ENCODE measurements around the gene EIF2AK2.

The EIF2AK2 gene

DNA sequence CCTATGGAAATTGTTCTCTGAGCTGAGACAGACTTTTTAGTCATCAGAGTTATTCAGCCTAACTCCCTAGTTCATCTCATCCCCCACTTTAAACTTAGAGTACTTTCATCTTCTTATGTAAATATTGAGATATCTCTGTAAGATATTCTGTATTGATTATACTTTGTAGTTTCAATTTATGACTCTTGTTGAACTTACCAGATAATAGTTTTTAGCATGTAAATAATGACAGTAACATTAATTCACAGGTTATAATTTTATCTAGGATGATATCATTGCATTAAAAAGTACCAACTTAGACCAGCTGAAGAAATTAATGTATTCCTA, 14.8 kb upstream of the EIF2AK2 start:
- DNase-seq (ENCODE audit: low read depth in 2 of 2), result no peak

DNA sequence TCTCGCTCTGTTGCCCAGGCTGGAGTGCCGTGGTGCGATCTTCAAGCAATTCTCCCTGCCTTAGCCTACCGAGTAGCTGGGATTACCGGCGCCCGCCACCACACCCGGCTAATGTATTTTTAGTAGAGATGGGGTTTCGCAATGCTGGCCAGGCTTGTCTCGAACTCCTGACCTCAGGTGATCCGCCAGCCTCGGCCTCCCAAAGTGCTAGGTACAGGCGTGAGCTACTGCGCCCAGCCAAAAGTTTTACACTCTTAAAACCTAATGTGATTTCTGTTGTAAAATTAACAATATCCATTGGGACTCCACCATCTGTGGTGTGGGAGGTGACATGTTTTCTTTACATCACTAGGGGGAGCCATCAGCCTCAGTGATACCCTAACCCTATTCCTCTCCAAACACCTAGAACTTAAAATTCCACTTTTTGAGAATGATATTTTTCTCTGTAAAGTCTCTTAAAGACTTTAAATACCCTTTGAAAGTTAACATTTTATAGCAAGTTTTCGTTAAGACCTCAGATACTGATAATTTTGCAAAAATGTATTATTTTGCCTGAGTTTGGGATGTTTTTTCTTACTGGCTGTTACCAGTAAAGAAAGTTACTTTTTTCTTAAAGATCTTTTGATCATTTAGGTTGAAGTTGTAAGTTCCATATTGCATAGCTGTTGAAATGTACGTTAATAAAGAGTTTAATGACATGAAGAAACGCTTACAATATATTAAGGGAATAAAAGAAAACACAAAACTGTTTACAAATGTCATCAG, 11.6 kb upstream of the EIF2AK2 start:
- DNase-seq (ENCODE audit: low read depth in 2 of 2), result no peak

DNA sequence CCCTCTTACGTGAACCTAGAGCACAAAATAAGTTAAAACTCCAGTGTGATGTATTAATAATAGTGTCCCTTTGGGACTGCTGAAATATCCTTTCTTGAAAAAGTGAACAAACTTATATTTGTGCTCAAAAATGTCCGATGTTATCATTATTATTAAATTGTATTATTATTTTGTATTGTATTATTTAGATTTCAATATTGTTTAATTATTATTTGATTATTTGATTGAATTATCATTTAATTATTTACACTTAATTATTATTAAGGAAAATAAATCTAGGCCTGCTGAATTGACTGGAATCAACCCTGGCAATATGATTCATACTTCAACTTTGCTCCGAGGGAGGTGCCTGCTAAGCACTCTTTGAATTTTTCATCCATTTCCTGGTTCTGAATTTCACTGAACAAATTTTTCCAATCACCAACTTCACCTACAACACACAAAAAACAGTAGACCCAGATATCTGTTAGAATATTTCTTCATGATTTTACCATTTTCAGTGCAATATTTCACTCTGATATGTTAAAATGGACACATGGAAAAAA, 10.9 kb upstream of the EIF2AK2 start:
- no peak for DNase-seq (ENCODE audit: low read depth in 2 of 2)

DNA sequence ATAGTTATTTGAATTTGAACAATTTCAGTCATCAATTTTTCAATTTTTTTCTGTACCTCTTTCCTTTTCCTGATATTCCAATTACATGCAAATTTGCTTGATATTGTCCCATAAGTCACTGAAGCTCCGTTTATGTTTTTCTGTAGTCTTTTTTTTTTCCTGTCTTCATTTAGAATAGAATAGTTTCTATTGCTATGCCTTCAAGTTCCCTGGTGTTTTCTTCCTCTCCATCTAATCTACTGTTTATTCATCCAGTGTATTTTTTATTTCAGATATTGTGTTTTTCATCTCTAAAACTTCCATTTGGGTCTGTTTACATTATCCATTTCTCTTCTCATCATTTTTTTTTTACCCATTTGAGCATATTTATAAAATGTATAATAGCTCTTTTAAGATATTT, 8.0 kb upstream of the EIF2AK2 start:
- DNase-seq (ENCODE audit: low read depth in 2 of 2), result no peak

DNA sequence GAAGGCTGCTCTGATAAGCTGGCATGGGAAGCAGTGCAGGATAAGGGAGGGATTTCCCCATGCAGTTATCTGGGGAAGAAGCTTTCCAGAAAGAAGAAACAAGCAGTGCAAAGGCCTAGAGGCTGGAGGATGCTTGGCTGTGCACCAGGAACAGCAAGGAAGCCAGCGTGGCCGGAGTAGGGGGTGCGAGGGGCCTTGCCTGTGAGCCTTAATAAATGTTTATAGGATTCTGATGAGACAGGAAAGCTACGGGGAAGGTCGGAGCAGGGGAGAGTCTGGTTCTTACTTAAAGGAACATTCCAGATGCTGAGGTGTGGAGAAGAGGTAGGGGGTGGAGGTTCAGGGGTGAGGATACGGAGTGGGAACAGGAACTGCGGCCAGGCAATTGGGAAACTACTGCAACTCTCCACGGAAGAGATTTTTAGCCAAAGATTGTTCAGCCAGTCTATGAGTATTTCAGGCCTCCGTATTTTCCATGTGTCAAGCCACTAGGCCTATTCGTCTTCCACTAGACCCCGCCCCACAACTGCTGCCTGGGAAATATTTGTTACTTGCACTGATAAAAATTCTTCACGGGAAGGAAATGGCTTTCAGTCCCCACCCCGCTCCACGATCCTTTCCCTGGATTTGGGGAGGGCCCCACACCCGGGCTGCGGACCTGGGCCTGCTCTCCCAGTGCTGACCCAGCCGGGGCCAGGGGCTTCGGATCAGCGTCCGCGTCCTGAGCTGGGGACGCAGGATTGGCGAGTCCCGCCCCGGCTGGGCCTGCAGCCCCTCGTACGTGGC, 516 bp downstream of the EIF2AK2 start:
- DNase-seq (ENCODE audit: low read depth in 2 of 2), result no peak

DNA sequence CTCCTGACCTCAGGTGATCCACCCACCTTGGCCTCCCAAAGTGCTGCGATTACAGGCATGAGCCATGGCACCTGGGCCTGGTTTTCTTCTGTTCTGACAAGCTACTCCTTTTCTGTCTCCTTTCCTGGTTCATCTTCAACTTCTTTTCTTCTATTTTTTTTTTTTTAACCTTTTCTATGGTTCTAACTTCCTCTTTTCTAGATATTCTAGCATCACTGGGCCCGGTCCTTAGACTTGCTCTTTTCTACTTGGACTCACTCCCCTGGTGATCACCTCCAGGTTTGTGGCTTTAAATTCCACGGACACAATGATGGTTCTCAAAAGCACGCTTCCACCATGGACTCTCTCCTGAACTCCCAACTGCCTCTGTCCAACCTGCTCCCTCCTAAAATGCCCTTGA, 2.0 kb downstream of the EIF2AK2 start:
- DNase-seq (ENCODE audit: low read depth in 2 of 2), result no peak

DNA sequence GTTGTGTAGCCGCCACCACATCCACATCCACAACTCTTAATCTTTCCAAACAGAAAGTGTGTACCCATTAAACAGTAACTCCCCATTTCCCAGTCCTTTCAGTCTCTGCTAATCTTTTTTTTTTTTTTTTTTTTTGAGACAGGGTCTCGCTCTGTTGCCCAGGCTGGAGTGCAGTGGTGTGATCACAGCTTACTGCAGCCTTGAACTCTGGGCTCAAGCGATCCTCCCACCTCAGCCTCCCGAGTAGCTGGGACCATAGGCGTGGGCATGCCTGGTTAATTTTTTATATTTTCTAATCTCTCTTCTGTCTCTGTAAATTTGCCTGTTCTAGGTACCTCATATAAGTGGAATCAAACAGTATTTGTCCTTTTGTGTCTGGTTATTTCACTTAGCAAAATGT, 3.6 kb downstream of the EIF2AK2 start:
- DNase-seq (ENCODE audit: low read depth in 2 of 2), result no peak

DNA sequence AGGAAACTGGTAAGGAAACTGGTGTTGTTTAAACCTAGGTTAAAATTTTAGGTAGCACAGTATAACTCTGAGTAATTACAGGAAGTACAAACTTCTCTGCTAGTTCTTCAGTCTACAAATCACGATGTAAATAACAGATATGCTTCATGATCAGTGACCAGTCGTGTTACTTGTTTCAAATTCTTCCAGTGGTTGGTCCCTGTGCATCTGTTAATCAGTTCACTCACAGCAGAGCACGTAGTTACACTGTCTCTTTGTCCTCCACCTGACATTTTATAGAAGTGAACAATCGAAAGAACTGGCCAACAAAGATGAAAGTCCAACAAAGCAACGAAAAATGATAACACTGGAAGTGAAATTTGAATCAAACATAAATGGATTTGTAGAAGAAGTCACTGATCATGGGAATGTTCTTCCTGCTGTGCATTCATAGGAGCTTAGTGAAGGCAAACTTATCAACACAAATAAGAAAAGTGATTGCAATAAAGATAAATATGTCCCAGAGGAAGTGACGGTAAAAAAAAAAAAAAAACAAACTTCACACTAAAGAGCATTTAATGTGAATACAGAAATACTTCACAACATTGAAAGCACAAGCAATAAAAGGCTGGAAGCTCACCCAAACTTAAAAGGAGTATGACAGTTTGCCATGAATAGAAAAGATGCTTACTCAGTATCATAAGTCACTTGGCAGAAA, 7.0 kb downstream of the EIF2AK2 start:
- no peak for DNase-seq (ENCODE audit: low read depth in 2 of 2)

DNA sequence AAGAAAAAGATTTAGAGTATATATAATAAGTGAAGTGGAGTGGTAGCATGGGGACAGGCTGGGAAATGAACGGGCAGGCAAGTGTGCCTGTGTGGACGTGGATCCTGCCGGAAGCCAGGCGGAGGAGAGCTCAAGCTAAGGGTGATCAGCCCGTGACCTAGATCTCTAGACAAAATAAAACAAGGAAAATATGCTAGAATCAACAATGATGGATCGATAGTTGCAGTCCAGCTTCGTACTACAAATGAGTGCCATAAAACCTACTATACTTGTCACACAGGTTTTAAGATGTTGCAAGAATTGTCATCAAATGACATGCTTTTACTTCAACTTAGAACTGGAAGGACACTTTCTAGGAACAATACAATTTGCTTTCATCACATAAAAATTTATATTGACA, 8.5 kb downstream of the EIF2AK2 start:
- no peak for DNase-seq (ENCODE audit: low read depth in 2 of 2)

DNA sequence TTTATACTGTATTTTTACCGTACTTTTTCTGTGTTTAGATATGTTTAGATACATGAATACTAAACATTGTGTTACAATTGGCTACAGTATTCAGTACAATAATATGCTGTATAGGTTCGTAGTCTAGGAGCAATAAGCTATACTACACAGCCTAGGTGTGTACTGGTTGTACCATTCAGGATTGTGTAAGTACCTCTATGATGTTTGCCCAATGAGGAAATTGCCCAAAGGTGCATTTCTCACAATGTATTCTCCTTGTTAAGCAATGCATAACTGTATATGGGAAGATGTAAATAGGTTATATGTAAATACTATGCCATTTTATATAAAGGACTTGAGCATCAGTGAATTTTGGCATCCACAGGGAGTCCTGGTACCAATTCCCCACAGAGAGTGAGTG, 10.7 kb downstream of the EIF2AK2 start:
- DNase-seq (ENCODE audit: low read depth in 2 of 2), result no peak

DNA sequence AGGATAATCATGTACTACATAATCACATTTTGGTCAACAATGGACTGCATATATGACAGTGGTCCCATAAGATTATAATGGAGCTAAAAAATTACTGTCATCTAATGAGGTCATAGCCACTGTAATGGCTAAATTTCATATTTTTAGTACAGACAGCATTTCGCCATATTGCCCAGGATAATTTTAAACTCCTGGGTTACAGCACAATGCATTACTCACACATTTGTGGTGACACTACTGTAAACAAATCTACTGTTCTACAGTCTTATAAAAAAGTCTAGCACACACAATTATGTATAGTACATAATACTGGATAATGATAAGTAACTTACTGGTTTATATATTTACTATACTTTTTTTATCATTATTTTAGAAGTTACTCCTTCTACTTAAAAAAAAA, 12.8 kb downstream of the EIF2AK2 start:
- no peak for DNase-seq (ENCODE audit: low read depth in 2 of 2)

DNA sequence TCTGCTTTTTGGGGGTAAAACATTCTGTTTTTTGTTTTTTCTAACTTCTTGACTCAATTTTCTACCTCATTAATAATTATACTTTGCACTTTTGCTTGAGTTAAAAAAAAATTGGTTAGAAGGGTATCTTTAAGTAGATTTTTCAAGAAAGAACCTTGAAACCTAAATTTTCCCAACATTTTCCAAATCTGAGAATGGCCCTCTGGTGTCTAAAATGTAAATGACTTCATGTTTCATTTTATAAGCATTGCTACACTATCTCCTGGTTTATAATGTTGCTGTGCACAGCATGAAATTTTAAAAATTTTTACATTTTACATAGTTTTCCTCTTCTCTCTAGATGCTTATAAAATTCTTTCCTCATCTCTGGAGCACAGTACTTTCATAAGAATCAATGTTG, 14.2 kb downstream of the EIF2AK2 start:
- no peak for DNase-seq (ENCODE audit: low read depth in 2 of 2)

DNA sequence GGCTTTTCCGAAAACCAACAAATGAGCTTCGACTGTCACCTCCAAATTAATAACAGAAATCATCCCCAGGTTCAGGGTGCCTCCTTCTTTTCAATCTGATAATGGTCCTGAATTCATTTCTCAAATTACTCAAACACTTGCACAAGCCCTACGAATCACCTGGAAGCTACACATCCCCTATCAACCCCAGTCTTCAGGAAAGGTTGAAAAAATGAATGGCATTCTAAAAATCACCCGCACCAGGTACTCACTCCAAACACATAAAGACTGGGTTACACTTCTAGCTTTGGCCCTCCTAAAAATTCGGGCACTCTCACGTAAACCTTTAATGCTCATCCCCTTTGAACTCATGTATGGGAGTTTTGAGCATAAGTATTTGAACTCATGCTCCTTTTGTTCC, 23.9 kb downstream of the EIF2AK2 start:
- no peak for DNase-seq (ENCODE audit: low read depth in 2 of 2)

DNA sequence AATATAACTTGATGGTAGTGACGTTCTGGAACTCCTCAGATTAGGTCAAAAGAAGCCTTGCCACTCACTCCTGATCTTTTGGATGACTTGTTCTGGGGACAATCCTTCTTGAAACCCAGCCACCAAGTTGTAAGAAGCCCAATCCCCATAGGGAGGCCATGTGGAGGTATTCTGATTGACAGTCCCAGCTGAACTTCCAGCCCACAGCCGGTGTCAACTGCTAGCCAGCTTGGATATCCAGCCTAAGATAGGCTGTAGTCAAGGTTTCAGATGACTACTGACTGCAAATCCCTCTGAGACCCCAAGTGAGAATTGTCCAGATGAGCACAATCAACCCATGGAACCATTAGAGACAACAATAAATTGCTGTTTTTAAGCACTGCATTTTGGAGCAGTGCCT, 31.4 kb downstream of the EIF2AK2 start:
- DNase-seq (ENCODE audit: low read depth in 2 of 2), result no peak

DNA sequence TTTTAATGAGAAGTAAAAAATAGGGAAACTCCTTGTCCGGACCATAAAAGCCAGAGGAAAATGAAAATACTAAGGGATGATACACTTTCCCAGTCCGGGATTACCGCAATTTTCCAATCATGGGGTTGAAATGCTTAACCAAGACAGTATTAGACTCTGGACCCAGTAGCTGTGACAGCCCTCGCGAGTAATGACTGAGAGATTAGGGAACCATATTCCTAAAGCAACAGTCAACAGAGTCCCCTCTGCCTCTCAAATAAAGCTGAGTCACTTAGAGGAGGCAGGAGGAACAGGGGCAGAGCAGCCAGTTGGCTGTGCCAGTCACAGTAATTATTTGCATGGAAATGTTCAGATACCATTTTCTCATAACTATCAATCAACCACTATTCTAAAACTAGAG, 37.6 kb downstream of the EIF2AK2 start:
- DNase-seq (ENCODE audit: low read depth in 2 of 2), result no peak

DNA sequence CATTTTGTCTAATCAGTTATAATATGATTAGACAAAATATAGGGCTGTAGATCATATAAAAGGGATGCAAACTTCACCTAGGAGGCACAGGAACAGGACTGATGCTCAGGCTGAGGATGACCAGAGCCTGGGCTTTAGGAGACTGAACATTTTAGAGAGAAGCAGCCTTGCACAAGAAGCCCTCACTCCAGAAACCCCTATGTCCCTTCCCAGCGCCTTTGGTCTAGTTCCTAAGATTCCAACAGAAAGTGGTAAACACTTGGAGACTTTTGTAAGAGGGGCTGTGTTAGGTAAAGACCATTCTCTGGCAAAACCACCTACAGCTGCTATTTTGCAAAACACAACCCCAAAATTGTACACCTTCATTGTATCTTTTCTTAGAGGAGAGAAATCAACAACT, 39.2 kb downstream of the EIF2AK2 start:
- DNase-seq (ENCODE audit: low read depth in 2 of 2), result no peak

DNA sequence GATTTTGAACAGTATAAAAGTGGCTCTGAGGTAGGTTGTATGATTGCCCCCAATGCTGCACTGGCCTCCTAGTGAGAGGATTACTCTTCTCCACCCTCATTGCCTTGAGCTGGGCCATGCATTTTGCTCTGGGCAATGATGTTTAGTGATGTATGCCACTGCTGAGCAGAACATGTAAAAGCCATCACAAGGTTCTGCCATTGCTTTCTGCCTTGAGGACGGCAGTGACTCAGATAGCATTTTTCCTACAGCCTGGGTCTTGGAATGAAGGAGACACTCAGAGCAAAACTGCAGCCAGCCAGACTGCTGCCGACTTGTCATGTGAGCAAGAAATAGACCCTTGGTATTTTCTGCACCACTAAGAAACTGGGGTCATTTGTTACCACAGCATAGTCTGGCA, 44.8 kb downstream of the EIF2AK2 start:
- no peak for DNase-seq (ENCODE audit: low read depth in 2 of 2)

DNA sequence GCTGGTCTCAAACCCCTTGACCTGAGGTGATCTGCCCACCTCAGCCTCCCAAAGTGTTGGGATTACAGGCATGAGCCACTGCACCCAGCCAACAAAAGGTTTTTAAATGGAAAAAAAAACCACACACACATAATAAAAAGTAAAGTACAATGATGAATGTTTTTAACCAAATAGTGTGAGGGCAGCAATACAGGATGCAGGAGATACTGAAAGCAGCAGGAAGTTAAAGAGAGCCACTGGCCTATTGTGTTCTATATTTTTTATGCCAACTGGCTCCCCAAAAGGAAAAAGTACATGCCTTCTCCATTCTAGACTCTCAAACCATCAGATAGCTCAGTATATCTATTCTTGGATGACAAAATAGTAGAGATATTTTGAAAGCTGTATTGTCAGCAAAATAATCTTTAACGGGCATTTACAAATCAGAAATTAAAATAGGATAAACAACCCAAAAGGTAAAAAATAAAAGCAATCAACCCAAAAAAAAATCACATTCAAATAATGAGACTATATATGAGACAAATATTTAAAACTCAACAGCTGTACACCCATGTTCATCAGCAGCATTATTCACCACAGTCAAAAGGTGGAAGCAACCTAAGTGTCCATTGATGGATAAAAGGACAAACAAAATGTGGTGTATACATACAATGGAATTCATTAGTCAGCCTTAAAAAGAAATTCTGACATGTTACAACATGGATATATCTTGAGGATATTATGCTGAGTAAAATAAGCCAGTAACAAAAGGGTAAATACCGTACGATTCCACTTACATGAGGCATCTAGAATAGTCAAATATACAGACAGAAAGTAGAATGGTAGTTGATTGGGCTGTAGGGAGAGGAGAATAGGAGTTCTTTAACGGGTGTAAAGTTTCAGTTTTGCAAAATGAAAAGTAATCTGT, 46.2 kb downstream of the EIF2AK2 start:
- no peak for DNase-seq (ENCODE audit: low read depth in 2 of 2)

DNA sequence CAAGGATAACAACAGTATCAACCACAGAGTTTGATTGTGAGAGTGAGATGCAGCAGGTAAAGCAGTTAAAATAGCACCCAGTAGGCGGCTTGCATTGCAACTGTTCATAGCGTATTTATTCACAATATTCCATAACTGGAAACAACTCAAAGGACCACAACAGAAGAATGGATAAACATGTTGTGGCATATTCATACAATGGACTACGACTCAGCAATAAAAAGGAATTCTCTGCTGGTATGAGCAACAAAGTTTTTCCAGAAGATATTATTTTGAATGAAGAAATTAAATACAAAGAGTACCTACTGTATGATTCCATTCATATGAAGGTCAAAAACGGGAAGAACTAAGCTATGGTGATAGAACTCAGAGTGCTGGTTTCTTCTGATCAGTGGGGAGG, 47.3 kb downstream of the EIF2AK2 start:
- DNase-seq (ENCODE audit: low read depth in 2 of 2), result no peak

DNA sequence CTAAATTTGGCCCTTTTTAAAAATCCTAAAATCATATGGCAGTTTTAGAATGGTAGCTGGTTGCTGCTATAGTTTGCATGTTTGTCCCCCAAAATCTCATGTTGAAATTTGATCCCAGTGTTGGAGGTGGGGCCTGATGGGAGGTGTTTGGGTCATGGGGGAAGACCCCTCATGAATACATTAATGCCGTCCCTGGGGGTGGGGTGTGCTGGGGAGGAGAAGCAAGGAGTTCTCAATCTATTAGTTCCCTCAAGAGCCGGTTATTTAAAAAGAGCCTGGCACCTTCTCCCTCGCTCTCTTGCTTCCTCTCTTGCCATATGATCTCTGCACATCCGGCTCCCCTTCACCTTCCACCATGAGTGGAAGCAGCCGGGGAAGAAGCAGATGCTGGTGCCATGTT, 51.6 kb downstream of the EIF2AK2 start:
- no peak for DNase-seq (ENCODE audit: low read depth in 2 of 2)

DNA sequence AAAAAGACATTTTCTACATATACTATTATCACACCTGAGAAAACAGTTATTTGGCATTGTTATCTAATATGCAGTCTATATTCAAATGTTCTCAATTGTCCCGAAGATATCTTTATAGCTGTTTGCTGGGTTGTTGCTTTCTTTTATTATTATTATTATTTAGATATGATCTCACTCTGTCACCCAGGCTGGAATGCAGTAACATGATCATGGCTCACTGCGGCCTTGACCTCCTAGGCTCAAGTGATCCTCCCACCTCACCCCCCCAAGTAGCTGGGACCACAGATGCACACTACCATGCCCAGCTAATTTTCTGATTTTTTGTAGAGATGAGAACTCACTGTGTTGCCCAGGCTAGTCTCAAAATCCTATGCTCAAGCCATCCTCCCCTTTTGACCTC, 52.6 kb downstream of the EIF2AK2 start:
- DNase-seq (ENCODE audit: low read depth in 2 of 2), result no peak

DNA sequence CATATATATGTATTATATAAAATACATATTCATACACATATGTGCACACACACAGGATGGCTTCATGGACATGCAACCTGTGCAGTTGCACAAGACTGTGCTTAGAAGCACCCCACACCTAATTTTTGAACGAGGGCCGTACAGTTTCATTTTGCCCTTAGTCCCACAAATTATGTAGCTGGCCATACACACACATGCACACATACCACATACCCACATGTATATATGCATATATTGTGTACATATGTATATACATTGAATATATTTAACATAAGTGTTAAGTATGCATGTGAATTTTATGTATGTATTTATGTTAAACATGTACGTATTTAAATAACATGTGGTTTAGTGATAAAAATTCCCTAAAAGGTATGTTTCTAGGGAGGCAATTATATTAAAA, 54.2 kb downstream of the EIF2AK2 start:
- no peak for DNase-seq (ENCODE audit: low read depth in 2 of 2)

All from stimulated activated CD8-positive, alpha-beta memory T cell treated with anti-CD3 and anti-CD28 coated beads, Interleukin-7, amount 100 ng/mL, for 4 hours (primary cell).